Measurements from ENCODE around the gene CNNM2. TPM values are rescaled to one million over a fixed set of nuclear protein-coding genes. Genes with fewer than 3 reads are reported as not detected.
A peak's percentile ranks its signal among the peaks of the same experiment; 100 is the strongest.

Gene CNNM2
- total and polyA plus RNA-seq, 8 donors, result 6.0 to 10.3 (median 8.3) TPM

GRCh38 chr10:103041391-103041790 lies 123.3 kb downstream of the CNNM2 start:
- DNase-seq (no peak), ATAC-seq (no peak)
- H3K36me3 ChIP-seq, result no peaks in the 10 kb centered on the region
- no peaks in the 10 kb centered on the region for H3K4me1 ChIP-seq
- no peak overlapping the region for H3K27ac ChIP-seq
- TF ChIP-seq, protein P1, sequence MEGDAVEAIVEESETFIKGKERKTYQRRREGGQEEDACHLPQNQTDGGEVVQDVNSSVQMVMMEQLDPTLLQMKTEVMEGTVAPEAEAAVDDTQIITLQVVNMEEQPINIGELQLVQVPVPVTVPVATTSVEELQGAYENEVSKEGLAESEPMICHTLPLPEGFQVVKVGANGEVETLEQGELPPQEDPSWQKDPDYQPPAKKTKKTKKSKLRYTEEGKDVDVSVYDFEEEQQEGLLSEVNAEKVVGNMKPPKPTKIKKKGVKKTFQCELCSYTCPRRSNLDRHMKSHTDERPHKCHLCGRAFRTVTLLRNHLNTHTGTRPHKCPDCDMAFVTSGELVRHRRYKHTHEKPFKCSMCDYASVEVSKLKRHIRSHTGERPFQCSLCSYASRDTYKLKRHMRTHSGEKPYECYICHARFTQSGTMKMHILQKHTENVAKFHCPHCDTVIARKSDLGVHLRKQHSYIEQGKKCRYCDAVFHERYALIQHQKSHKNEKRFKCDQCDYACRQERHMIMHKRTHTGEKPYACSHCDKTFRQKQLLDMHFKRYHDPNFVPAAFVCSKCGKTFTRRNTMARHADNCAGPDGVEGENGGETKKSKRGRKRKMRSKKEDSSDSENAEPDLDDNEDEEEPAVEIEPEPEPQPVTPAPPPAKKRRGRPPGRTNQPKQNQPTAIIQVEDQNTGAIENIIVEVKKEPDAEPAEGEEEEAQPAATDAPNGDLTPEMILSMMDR (IDR thresholded peaks at IDR 0.05), result no peak
- no peak overlapping the region for H3K4me3 ChIP-seq
- intact Hi-C loops (cut with DNase I), result no loop called here
- H3K9me3 ChIP-seq, result no peaks in the 10 kb centered on the region
- no peaks in the 10 kb centered on the region for H3K27me3 ChIP-seq

- Histone ChIP-seq H3K4me3 (no peak overlapping the region), H3K4me1 (no peaks in the 10 kb centered on the region), H3K36me3 (no peaks in the 10 kb centered on the region), H3K27me3 (no peaks in the 10 kb centered on the region), H3K27ac (no peak overlapping the region), H3K9me3 (no peaks in the 10 kb centered on the region)
- ATAC-seq, result no peak
- intact Hi-C loops (cut with DNase I), result no loop called here
- TF ChIP-seq, protein P1 (IDR thresholded peaks at IDR 0.05), result no peak
- DNase-seq, result no peak
Measured at GRCh38 chr10:103042129-103042528, 124.0 kb downstream of the CNNM2 start.

- DNase-seq (no peak), ATAC-seq (no peak)
- Histone ChIP-seq H3K4me3 (no peak overlapping the region), H3K4me1 (no peaks in the 10 kb centered on the region), H3K27me3 (no peaks in the 10 kb centered on the region), H3K9me3 (no peaks in the 10 kb centered on the region), H3K36me3 (no peaks in the 10 kb centered on the region), H3K27ac (no peak overlapping the region)
- intact Hi-C loops (cut with DNase I), result no loop called here
- TF ChIP-seq, protein P1 (IDR thresholded peaks at IDR 0.05), result no peak
Measured at GRCh38 chr10:103042908-103043307, 124.8 kb downstream of the CNNM2 start.

DNA sequence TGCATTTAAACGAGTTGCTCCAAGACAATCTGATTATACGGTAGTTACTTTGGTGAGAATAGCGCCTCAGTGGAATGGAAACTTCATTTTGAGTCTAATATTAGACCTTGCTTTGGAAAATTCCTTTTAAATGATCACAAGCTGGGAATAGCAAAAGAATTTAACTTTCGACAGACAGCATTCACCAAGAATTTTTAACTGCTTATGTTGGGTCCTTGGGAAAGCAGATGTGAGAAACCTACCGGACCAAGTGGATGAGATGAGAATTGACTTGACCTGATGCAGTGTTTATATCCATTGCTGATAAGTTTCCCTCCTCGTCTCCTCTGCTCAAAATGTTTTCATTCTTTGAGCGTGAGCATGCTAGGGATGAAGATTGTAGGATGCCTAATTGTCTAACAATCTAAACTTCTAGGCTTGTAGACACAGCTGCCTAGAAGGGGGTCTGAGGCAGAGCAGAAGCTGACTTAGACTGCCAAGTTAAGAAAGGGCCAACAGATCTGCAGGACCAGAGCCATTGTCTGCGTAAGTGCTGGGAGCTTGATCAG lies 126.9 kb downstream of the CNNM2 start:
- no peak overlapping the region for H3K4me3 ChIP-seq
- DNase-seq, result no peak
- H3K27ac ChIP-seq, result peak overlapping the region in 1 of 2 donors; percentile 28
- H3K36me3 ChIP-seq, result no peaks in the 10 kb centered on the region
- no peaks in the 10 kb centered on the region for H3K9me3 ChIP-seq
- ATAC-seq, result no peak
- H3K4me1 ChIP-seq, result no peaks in the 10 kb centered on the region
- TF ChIP-seq, protein P1 (IDR thresholded peaks at IDR 0.05), result no peak
- intact Hi-C loops (cut with DNase I), result no loop called here
- H3K27me3 ChIP-seq, result no peaks in the 10 kb centered on the region

DNA sequence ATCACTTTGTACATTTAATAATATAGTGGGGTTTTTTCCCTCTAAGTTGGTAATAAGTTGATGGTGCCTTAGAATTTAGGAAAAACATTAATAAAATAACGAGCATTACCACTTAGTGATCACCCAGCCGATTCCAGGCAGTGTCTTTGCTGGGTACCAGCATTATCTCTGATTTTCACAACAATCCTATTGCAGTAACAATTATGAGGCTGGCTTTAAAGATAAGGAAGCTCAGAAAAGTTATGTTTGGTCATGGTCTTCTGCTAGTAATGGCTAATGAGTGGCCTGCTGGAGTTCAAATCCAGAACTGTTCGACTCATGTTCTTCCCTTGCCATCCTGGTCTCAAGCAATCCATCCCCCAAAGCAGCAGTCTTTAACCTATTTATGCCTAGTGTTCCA lies 127.9 kb downstream of the CNNM2 start:
- TF ChIP-seq, protein P1 (IDR thresholded peaks at IDR 0.05), result no peak
- ATAC-seq (no peak), DNase-seq (no peak)
- Histone ChIP-seq H3K27me3 (no peaks in the 10 kb centered on the region), H3K4me1 (no peaks in the 10 kb centered on the region), H3K36me3 (no peaks in the 10 kb centered on the region), H3K9me3 (no peaks in the 10 kb centered on the region), H3K4me3 (no peak overlapping the region), H3K27ac (no peak overlapping the region)
- intact Hi-C loops (cut with DNase I), result no loop called here
